ENCODE results near the gene CASTOR1. TPM values are rescaled to one million over a fixed set of nuclear protein-coding genes. Genes with fewer than 3 reads are reported as not detected.

Gene CASTOR1
- total RNA-seq, result 8.8 and 8.9 TPM in 2 replicates

GRCh38 chr22:30289141-30289979, at the start of gene CASTOR1:
CASTOR1 (minus strand) TSS chr22:30289505; CDS start chr22:30289497, 8 bp downstream.

GRCh38 chr22:30326706-30327362, 37.5 kb upstream of the CASTOR1 start, which contains the start of gene TBC1D10A:
TBC1D10A (minus strand) TSS chr22:30326941; CDS start chr22:30326881, 60 bp downstream.

GRCh38 chr22:30266445-30267381, 22.6 kb downstream of the CASTOR1 start, which contains the start of gene OSM:
OSM (minus strand) TSS chr22:30266851; CDS start chr22:30266799, 52 bp downstream.

GRCh38 chr22:30245985-30246813, 43.1 kb downstream of the CASTOR1 start, which contains the start of gene LIF:
LIF (minus strand) TSS chr22:30246759; CDS start chr22:30246695, 64 bp downstream.

Other genes with a start within 250 kb of the CASTOR1 start
- gene HORMAD2, start 209.0 kb downstream of the CASTOR1 start, total RNA-seq, result not detected in 2 replicates
- gene LIF, start 42.7 kb downstream of the CASTOR1 start, total RNA-seq, result 0.49 and 2.0 TPM in 2 replicates
- gene OSM, start 22.7 kb downstream of the CASTOR1 start, total RNA-seq, result not detected in 2 replicates
- 6.2 and 10.8 TPM in 2 replicates for gene TBC1D10A, start 37.4 kb upstream of the CASTOR1 start, total RNA-seq
- 16.8 and 33.2 TPM in 2 replicates for gene SF3A1, start 67.4 kb upstream of the CASTOR1 start, total RNA-seq
- 0.81 and 1.1 TPM in 2 replicates for gene CCDC157, start 67.5 kb upstream of the CASTOR1 start, total RNA-seq
- gene RNF215, start 97.9 kb upstream of the CASTOR1 start, total RNA-seq, result 13.8 and 22.3 TPM in 2 replicates
- gene SEC14L2, start 107.5 kb upstream of the CASTOR1 start, total RNA-seq, result 6.2 and 9.6 TPM in 2 replicates
- 24.1 and 35.5 TPM in 2 replicates for gene MTFP1, start 136.3 kb upstream of the CASTOR1 start, total RNA-seq
- not detected in 2 replicates for gene SEC14L3, start 182.5 kb upstream of the CASTOR1 start, total RNA-seq
- gene SEC14L4, start 216.2 kb upstream of the CASTOR1 start, total RNA-seq, result 0.06 TPM in 1 of 2 replicates, not detected in the other